NCI-H1048 (cell line): ENCODE results near the gene BRWD1.
"Not testable (repeated sequence)": the region's sequence is repeated elsewhere in the genome, so short reads cannot be mapped to it uniquely, and the experiment has no call there.

Experiments used
- DNase-seq: peaks from one replicate; lab custom pipeline; 2025; lab: John Stamatoyannopoulos, UW

BRWD1 gene

DNA sequence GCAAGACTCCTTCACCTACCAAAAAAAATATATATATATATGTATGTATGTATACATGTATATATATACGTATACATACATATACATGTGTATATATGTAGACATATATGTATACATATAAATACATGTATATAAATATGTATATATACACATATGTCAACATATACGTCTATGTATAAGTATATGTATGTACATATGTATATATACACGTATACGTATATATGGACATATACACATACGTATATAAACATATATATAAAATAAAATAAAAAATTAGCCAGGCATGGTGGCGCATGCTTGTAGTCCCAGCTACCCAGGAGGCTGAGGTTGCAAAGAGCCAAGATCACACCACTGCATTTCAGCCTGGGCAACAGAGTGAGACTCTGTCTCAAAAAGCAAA lies 31.6 kb downstream of the BRWD1 start:
- no peak for DNase-seq

DNA sequence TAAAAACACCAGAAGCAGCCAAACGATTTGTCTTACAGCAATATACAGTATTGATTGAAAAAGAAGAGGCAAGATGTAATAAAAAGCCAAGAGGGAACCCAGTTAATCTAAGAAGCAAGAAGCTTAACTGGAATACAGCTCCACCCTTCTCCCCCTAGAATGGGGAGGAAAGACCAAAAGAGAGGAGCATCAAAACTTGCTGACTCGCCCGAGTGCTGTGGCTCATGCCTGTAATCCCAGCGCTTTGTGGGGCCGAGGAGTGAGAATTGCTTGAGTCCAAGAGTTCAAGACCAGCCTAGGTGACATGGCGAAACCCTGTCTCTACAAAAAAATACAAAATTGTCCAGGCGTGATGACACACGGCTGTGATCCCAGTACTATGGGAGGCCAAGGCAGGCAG lies 32.2 kb downstream of the BRWD1 start:
- no peak for DNase-seq

GRCh38 chr21:39269620-39270019 lies 43.8 kb downstream of the BRWD1 start:
- DNase-seq: no peak

GRCh38 chr21:39265603-39266002 lies 47.8 kb downstream of the BRWD1 start:
- DNase-seq: no peak

DNA sequence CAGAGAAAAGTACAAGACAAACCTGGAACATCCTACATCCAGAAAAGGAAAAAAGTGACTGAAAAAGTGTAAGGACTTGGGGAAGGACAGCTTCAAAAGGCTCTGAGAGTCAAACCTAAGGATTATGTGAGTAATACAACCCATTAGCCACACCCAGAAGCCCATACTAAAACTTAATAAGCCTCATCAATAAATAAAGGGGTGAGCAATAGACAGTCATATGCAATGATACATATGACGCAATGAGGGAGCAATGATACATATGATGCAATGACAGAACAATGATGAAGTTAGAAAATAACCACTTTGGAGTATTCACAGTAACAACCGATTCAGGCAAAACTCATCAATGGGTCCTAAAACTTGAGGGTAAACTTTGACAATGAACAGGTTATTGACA lies 50.1 kb downstream of the BRWD1 start:
- no peak for DNase-seq

DNA sequence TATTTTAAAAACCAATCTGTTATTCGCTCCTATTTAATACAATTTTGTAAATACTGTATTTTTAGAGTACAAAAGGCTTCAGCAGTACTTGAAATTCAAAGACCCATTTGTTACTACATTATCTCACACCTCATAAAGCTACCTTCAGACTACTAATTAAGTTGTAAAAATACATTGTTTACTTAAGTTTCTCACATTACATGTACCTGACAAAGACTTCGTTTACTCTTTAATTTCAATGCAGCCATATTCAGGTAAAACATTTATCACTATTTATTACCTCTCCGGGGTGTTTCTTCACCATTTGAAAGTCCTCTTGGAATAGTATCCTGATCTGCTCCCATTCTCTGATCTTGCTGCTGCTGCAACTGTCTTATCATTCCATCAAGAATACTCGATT lies 55.2 kb downstream of the BRWD1 start:
- no peak for DNase-seq

DNA sequence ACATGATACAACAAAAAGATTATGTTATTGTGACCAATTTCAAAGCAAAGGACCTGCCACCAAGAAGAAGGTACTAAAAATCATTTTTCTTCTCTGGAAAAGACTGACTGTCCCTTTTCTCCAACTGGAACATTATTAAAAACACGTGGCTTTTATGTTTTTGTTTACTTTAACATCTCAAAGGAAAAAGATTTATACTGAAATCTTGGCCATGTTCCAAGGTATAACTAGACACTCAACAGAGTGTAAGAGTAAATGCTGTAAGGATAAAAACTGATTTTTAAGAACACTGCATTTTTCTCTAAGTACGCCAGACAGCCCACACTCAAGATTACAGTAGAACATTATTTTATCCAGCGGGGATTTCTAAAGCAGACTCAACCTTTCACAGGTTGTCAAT lies 62.1 kb downstream of the BRWD1 start:
- DNase-seq: no peak

GRCh38 chr21:39238275-39238674 lies 75.2 kb downstream of the BRWD1 start:
- DNase-seq: no peak

GRCh38 chr21:39232861-39233291 lies 80.6 kb downstream of the BRWD1 start:
- DNase-seq: no peak

DNA sequence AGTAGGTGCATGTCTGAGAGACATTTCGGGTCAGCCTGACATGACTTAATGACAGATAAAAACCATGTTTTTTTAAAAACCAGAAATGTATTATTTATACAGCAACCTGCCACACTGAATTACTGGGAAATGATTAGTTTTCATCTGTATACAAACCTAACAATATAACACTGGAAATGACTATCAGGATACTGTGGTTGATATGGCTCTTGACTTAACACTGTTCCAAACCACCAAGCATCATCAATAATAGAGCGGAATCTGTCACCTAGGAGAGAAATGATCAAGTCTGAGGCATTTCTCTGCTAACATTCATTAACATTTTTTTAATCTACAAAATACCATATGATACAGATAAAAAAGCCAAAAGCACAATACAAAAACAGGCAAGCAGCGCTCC lies 88.5 kb downstream of the BRWD1 start:
- no peak for DNase-seq

- no peak for DNase-seq
These were observed 91.4 kb downstream of the BRWD1 start for GRCh38 chr21:39221997-39222486.

- no peak for DNase-seq
These were observed 92.0 kb downstream of the BRWD1 start for GRCh38 chr21:39221282-39221996.

DNA sequence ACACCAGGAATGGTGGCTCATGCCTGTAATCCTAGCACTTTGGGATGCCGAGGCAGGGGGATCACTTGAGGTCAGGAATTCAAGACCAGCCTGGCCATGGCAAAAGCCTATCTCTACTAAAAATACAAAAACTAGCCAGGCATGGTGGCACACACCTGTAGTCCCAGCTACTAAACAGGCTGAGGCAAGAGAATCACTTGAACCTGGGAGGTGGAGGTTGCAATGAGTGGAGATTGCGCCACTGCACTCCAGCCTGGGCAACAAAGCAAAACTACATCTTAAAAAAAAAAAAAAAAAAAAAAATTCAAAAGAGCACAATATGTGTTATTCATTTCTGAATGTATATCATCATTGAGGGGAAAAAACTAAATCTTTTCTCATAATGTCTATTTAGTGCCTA lies 92.6 kb downstream of the BRWD1 start:
- DNase-seq: not testable (repeated sequence)

GRCh38 chr21:39220150-39220549 lies 93.3 kb downstream of the BRWD1 start:
- DNase-seq: no peak

DNA sequence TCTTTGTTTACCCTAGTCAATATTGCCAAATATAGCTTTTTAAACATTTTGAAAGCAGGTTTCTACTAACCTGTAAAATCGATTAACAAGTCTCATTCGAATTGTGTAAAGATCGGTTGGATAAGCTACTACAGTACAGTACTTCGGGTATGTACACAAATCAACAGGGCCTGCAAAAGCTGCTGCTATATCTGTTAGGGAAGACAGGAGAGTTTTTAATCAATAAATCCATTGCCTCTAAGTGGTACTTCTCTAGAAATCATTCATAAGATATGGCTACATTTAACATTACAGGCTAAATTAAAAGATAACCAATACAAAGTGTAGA lies 95.4 kb downstream of the BRWD1 start:
- DNase-seq: no peak

- DNase-seq: no peak
These were observed 95.9 kb downstream of the BRWD1 start for GRCh38 chr21:39217356-39218081.

- DNase-seq: no peak
These were observed 97.1 kb downstream of the BRWD1 start for GRCh38 chr21:39216290-39216689.

DNA sequence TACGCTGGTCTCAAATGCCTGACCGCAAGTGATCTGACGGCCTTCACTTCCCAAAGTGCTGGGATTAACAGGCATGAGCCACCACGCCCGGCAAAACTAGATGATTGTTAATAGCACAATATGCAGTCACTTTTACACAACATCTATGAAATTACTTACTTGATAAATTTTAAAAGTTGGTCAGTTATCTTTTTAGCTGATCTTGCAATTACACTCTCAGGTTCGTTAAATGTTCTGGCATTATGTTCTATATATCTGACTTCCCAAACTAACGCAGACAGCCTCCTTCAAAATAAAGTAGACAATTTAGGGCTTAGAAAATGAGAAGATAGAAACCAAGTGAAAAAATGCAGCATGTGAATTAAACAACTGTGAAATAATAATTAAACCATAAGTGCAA lies 98.4 kb downstream of the BRWD1 start:
- no peak for DNase-seq

GRCh38 chr21:39209334-39209688 lies 104.1 kb downstream of the BRWD1 start:
- no peak for DNase-seq

DNA sequence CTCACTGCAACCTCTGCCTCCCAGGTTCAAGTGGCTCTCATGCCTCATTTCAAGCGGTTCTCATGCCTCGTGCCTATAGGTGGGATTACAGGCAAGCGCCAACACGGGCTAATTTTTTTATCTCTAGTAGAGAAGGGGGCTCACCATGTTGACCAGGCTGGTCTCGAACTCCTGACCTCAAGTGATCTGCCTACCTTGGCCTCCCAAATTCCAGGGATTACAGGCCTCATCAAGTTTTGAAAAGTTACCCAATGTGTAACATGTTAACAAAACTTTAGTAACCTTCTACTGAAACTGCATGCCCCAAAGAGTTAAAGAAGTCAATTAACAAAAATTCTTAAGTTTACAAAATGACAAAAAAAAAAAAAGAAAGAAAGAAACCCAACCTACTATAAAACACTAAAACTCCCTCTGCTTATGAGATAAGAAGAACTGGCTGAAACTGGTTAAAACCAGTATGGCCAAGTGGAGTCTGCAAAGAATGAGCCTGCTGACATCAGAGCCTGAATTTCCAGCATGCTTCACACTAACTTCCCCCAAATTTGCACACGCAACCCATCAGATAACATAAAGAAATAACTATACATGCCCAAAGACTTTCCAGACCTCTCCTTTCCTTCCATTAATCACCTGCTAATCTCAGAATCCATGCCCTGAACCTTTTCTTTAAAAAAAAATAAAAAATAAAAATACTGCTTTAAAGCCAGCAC lies 104.7 kb downstream of the BRWD1 start:
- no peak for DNase-seq

DNA sequence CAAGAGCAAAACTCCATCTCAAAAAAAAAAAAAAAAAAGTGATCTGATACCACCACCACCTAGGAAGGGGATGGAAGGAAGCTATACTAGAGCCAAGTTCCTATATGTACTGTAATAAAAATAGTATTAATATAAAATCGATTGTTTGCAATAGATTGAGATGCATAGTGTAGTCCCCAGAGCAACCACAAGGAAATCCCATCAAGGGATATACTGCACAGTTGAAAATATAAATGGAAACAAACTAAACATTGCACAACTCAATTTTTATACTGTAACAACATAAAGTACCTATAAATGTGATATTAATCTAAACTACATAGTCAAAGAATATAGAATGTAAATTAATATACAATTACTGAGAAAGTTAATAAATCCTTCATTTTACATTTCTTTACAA lies 109.3 kb downstream of the BRWD1 start:
- DNase-seq: no peak

DNA sequence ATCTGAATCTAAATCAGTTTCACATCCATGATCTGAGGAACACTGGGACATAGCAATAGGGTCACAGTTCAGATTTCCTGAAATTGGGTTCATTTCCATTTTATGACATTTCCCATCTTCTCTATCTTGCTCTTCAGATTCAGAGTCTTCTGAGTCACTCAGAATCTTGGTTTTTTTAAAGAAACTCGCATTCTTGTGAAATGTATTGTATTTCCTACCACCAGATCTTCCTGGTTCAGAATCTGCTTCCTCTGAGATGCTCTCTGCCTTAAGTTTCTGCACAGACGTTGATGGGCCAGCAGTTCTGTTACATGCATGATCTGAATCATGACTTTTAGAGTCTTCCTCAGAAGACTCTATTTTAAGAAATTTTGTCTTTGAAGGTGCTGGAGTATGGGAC lies 114.6 kb downstream of the BRWD1 start:
- DNase-seq: no peak
